Measurements from ENCODE around the gene TBX2. TPM values are rescaled to one million over a fixed set of nuclear protein-coding genes. Genes with fewer than 3 reads are reported as not detected.
"Not testable (repeated sequence)": the region's sequence is repeated elsewhere in the genome, so short reads cannot be mapped to it uniquely, and the experiment has no call there.

Gene TBX2
- 0.07 TPM in 1 of 2 replicates, not detected in the other for total RNA-seq (2014; rRNA removed; shearing (Covaris generic); ENCODE audit: low replicate concordance)

GRCh38 chr17:61399131-61400065, at the start of gene TBX2:
TSS of gene TBX2 (plus strand) at chr17:61399843. CDS start at chr17:61400177, 334 bp downstream.
- no peaks in the 10 kb centered on the region for H3K27me3 ChIP-seq (ENCODE audit: low read length)
- no peaks in the 10 kb centered on the region for H3K4me1 ChIP-seq (ENCODE audit: low read length)
- no peaks in the 10 kb centered on the region for H3K9me2 ChIP-seq (replicated peaks; ENCODE audit: insufficient read depth, low read length)
- no peak within 1 kb of the TSS for H3K27ac ChIP-seq (ENCODE audit: low read length)
- no peaks in the 10 kb centered on the region for H4K20me1 ChIP-seq (ENCODE audit: insufficient read depth, low read depth, low read length)
- no peaks in the 10 kb centered on the region for H3K36me3 ChIP-seq (ENCODE audit: insufficient read depth, low read length)
- H3K4me3 ChIP-seq (ENCODE audit: low read length), result no peak within 1 kb of the TSS
- no peak within 1 kb of the TSS for H3K9ac ChIP-seq (ENCODE audit: low read length)
- no peaks in the 10 kb centered on the region for H3K9me3 ChIP-seq (ENCODE audit: low read length)
- no peak for DNase-seq
- H3K79me2 ChIP-seq (ENCODE audit: low read length), result no peaks in the 10 kb centered on the region
- H3K4me2 ChIP-seq (ENCODE audit: low read depth, low read length, poor library complexity, severe bottlenecking), result no peak within 1 kb of the TSS
- no peak within 1 kb of the TSS for H2AFZ ChIP-seq (ENCODE audit: low read length)

- Histone ChIP-seq H3K9me2 (replicated peaks; ENCODE audit: insufficient read depth, low read length) (no peaks in the 10 kb centered on the region), H3K4me2 (ENCODE audit: low read depth, low read length, poor library complexity, severe bottlenecking) (no peak overlapping the region)
Measured at GRCh38 chr17:61351745-61352407, 47.8 kb upstream of the TBX2 start.

GRCh38 chr17:61352408-61352770, 47.3 kb upstream of the TBX2 start:
- Histone ChIP-seq H3K9ac (ENCODE audit: low read length) (no peak overlapping the region), H3K4me3 (ENCODE audit: low read length) (no peak overlapping the region), H2AFZ (ENCODE audit: low read length) (no peak overlapping the region), H3K4me1 (ENCODE audit: low read length) (no peaks in the 10 kb centered on the region), H4K20me1 (ENCODE audit: insufficient read depth, low read depth, low read length) (no peaks in the 10 kb centered on the region), H3K27me3 (ENCODE audit: low read length) (no peaks in the 10 kb centered on the region), H3K4me2 (ENCODE audit: low read depth, low read length, poor library complexity, severe bottlenecking) (no peak overlapping the region), H3K9me3 (ENCODE audit: low read length) (no peaks in the 10 kb centered on the region), H3K79me2 (ENCODE audit: low read length) (no peaks in the 10 kb centered on the region), H3K27ac (ENCODE audit: low read length) (no peak overlapping the region), H3K36me3 (ENCODE audit: insufficient read depth, low read length) (no peaks in the 10 kb centered on the region), H3K9me2 (replicated peaks; ENCODE audit: insufficient read depth, low read length) (no peaks in the 10 kb centered on the region)
- DNase-seq, result no peak

More at GRCh38 chr17:61351745-61352407, 47.8 kb upstream of the TBX2 start:
- H4K20me1 ChIP-seq (ENCODE audit: insufficient read depth, low read depth, low read length), result no peaks in the 10 kb centered on the region
- no peak for DNase-seq
- no peaks in the 10 kb centered on the region for H3K79me2 ChIP-seq (ENCODE audit: low read length)
- no peak overlapping the region for H3K9ac ChIP-seq (ENCODE audit: low read length)
- H3K4me3 ChIP-seq (ENCODE audit: low read length), result no peak overlapping the region
- no peaks in the 10 kb centered on the region for H3K36me3 ChIP-seq (ENCODE audit: insufficient read depth, low read length)
- no peaks in the 10 kb centered on the region for H3K4me1 ChIP-seq (ENCODE audit: low read length)
- no peak overlapping the region for H3K27ac ChIP-seq (ENCODE audit: low read length)
- no peaks in the 10 kb centered on the region for H3K9me3 ChIP-seq (ENCODE audit: low read length)
- no peak overlapping the region for H2AFZ ChIP-seq (ENCODE audit: low read length)
- H3K27me3 ChIP-seq (ENCODE audit: low read length), result no peaks in the 10 kb centered on the region

GRCh38 chr17:61352781-61353491, 46.7 kb upstream of the TBX2 start:
- Histone ChIP-seq H3K36me3 (ENCODE audit: insufficient read depth, low read length) (no peaks in the 10 kb centered on the region), H3K27me3 (ENCODE audit: low read length) (no peaks in the 10 kb centered on the region), H3K27ac (ENCODE audit: low read length) (no peak overlapping the region), H3K9ac (ENCODE audit: low read length) (no peak overlapping the region), H4K20me1 (ENCODE audit: insufficient read depth, low read depth, low read length) (no peaks in the 10 kb centered on the region), H3K4me2 (ENCODE audit: low read depth, low read length, poor library complexity, severe bottlenecking) (no peak overlapping the region), H3K9me2 (replicated peaks; ENCODE audit: insufficient read depth, low read length) (no peaks in the 10 kb centered on the region), H3K79me2 (ENCODE audit: low read length) (no peaks in the 10 kb centered on the region), H3K4me1 (ENCODE audit: low read length) (no peaks in the 10 kb centered on the region), H3K4me3 (ENCODE audit: low read length) (no peak overlapping the region), H2AFZ (ENCODE audit: low read length) (no peak overlapping the region), H3K9me3 (ENCODE audit: low read length) (no peaks in the 10 kb centered on the region)
- no peak for DNase-seq

GRCh38 chr17:61353615-61354014, 46.0 kb upstream of the TBX2 start:
- H3K9ac ChIP-seq (ENCODE audit: low read length), result no peak overlapping the region

GRCh38 chr17:61354895-61355874, 44.5 kb upstream of the TBX2 start:
- Histone ChIP-seq H3K4me1 (ENCODE audit: low read length) (no peaks in the 10 kb centered on the region), H3K9me3 (ENCODE audit: low read length) (no peaks in the 10 kb centered on the region), H3K27me3 (ENCODE audit: low read length) (no peaks in the 10 kb centered on the region), H3K4me3 (ENCODE audit: low read length) (no peak overlapping the region), H3K9ac (ENCODE audit: low read length) (no peak overlapping the region), H3K27ac (ENCODE audit: low read length) (no peak overlapping the region), H2AFZ (ENCODE audit: low read length) (no peak overlapping the region), H4K20me1 (ENCODE audit: insufficient read depth, low read depth, low read length) (no peaks in the 10 kb centered on the region), H3K9me2 (replicated peaks; ENCODE audit: insufficient read depth, low read length) (no peaks in the 10 kb centered on the region), H3K4me2 (ENCODE audit: low read depth, low read length, poor library complexity, severe bottlenecking) (no peak overlapping the region), H3K79me2 (ENCODE audit: low read length) (no peaks in the 10 kb centered on the region), H3K36me3 (ENCODE audit: insufficient read depth, low read length) (no peaks in the 10 kb centered on the region)
- DNase-seq, result no peak

More at GRCh38 chr17:61353615-61354014, 46.0 kb upstream of the TBX2 start:
- Histone ChIP-seq H3K79me2 (ENCODE audit: low read length) (no peaks in the 10 kb centered on the region), H4K20me1 (ENCODE audit: insufficient read depth, low read depth, low read length) (no peaks in the 10 kb centered on the region), H3K27ac (ENCODE audit: low read length) (no peak overlapping the region), H3K4me2 (ENCODE audit: low read depth, low read length, poor library complexity, severe bottlenecking) (no peak overlapping the region), H3K9me3 (ENCODE audit: low read length) (no peaks in the 10 kb centered on the region), H3K9me2 (replicated peaks; ENCODE audit: insufficient read depth, low read length) (no peaks in the 10 kb centered on the region), H2AFZ (ENCODE audit: low read length) (no peak overlapping the region), H3K36me3 (ENCODE audit: insufficient read depth, low read length) (no peaks in the 10 kb centered on the region), H3K4me1 (ENCODE audit: low read length) (no peaks in the 10 kb centered on the region), H3K4me3 (ENCODE audit: low read length) (no peak overlapping the region), H3K27me3 (ENCODE audit: low read length) (no peaks in the 10 kb centered on the region)
- DNase-seq, result no peak

- H3K27me3 ChIP-seq (ENCODE audit: low read length); H3K79me2 ChIP-seq (ENCODE audit: low read length); H3K4me1 ChIP-seq (ENCODE audit: low read length); H3K9ac ChIP-seq (ENCODE audit: low read length); H3K4me3 ChIP-seq (ENCODE audit: low read length); H3K4me2 ChIP-seq (ENCODE audit: low read depth, low read length, poor library complexity, severe bottlenecking); H3K9me2 ChIP-seq (replicated peaks; ENCODE audit: insufficient read depth, low read length); H2AFZ ChIP-seq (ENCODE audit: low read length); DNase-seq; H3K9me3 ChIP-seq (ENCODE audit: low read length); H3K27ac ChIP-seq (ENCODE audit: low read length); H4K20me1 ChIP-seq (ENCODE audit: insufficient read depth, low read depth, low read length); H3K36me3 ChIP-seq (ENCODE audit: insufficient read depth, low read length): not testable (repeated sequence)
Measured at GRCh38 chr17:61357061-61357460, 42.6 kb upstream of the TBX2 start.
